Fibroblast of mammary gland (primary cell): ENCODE results near the gene OIP5.

Experiments
- DNase-seq: peaks from one replicate; pipeline ENCODE4 v3.0.0-alpha.2; 2010; ENCODE audit warnings: low read depth
- H3K4me3 ChIP-seq: 2 replicates; pipeline ENCODE4 v1.5.1; 2011; ENCODE audit warnings: low read depth, mild to moderate bottlenecking, low read length, moderate library complexity; ENCODE audit not compliant: control insufficient read depth
- CTCF ChIP-seq: conservative IDR thresholded peaks from 2 replicates; pipeline ENCODE4 v1.5.1; 2011; ENCODE audit warnings: low read depth, low read length, inconsistent platforms; ENCODE audit not compliant: control insufficient read depth, insufficient read depth

Gene OIP5

GRCh38 chr15:41259546-41260189 is 72.7 kb downstream of the OIP5 start:
- no peak for TF ChIP-seq CTCF
- DNase-seq = no peak
- H3K4me3 ChIP-seq = no peak overlapping the region
